Measurements from ENCODE around the gene CD47.
A peak's percentile ranks its signal among the peaks of the same experiment; 100 is the strongest.

- TF ChIP-seq EZH2phosphoT487 (IDR thresholded peaks at IDR 0.05; ENCODE audit: low read depth), result 0 out of 2 replicates have a peak, but pooled peaks have one; percentile 51
- no peak for TF ChIP-seq CTCF (IDR thresholded peaks at IDR 0.05; ENCODE audit: low read depth, low read length)
Observed at GRCh38 chr3:108124337-108125152, 33.7 kb upstream of the CD47 start.

All from OCI-LY3 (cell line).